ENCODE measurements around the gene KIAA1328. TPM values are rescaled to one million over a fixed set of nuclear protein-coding genes. Genes with fewer than 3 reads are reported as not detected.
A peak's percentile ranks its signal among the peaks of the same experiment; 100 is the strongest.

KIAA1328 gene
- total and polyA plus RNA-seq, 2 donors (not counting 3 experiments of a cell fraction or from before 2014, with no cell fraction given), result 2.7 to 6.5 TPM

GRCh38 chr18:36850527-36851201, 21.7 kb downstream of the KIAA1328 start:
- CTCF ChIA-PET, result interaction anchor here (0.9 to 2.2 kb wide), 3 partner anchors 10 to 21 kb away, joined by 4 to 9 read pairs (median 4); partner anchors contain the start of genes KIAA1328 and TPGS2
- no peaks in the 10 kb centered on the region for H3K79me2 ChIP-seq (ENCODE audit: control insufficient read depth, insufficient read depth, low read length)
- no peaks in the 10 kb centered on the region for H3K36me3 ChIP-seq (ENCODE audit: control insufficient read depth in 2 of 2, extremely low read depth in 1 of 2, insufficient read depth in 2 of 2, low read length in 2 of 2)
- no peaks in the 10 kb centered on the region for H3K9me3 ChIP-seq (replicated peaks; ENCODE audit: control insufficient read depth, insufficient read depth, low read length)
- H3K27ac ChIP-seq (ENCODE audit: insufficient read depth, low read depth, low read length), result no peak overlapping the region
- BruUV-seq (replicated peaks), result no TSS peak
- dilution Hi-C loops (cut with MboI; ENCODE audit: extremely low pct_ligation_motif_present, low sequenced_read_pairs) (no loop called here), intact Hi-C loops (cut with micrococcal nuclease) (no loop called here)
- FAIRE-seq (peak; percentile 79), DNase-seq (ENCODE audit: low read depth, low spot score) (peak; percentile 61)
- H3K9ac ChIP-seq (replicated peaks; ENCODE audit: extremely low read depth, insufficient read depth, low read length), result no peak overlapping the region
- no peak overlapping the region for H3K4me3 ChIP-seq (replicated peaks in 1 of 3; ENCODE audit: insufficient read depth in 1 of 3, low read depth in 1 of 3, low read length in 3 of 3)
- peaks cover 10% of the 10 kb centered on the region for H3K4me1 ChIP-seq (ENCODE audit: control insufficient read depth, extremely low read depth, insufficient read depth, low read length)
- no peak overlapping the region for H2AFZ ChIP-seq (ENCODE audit: low read depth, low read length)
- no peaks in the 10 kb centered on the region for H4K20me1 ChIP-seq (replicated peaks; ENCODE audit: control insufficient read depth, extremely low read depth, insufficient read depth, low read length)
- H3K4me2 ChIP-seq (ENCODE audit: insufficient read depth, low read length), result no peak overlapping the region
- H3K9me1 ChIP-seq (replicated peaks; ENCODE audit: control insufficient read depth, extremely low read depth, insufficient read depth, low read length), result no peaks in the 10 kb centered on the region
- H3K27me3 ChIP-seq (ENCODE audit: control insufficient read depth in 2 of 2, insufficient read depth in 2 of 2, low read length in 2 of 2), result no peaks in the 10 kb centered on the region
- TF ChIP-seq MYC (IDR thresholded peaks at IDR 0.05; ENCODE audit: low read depth, low read length), result no peak
- no peak for TF ChIP-seq EZH2 (IDR thresholded peaks at IDR 0.05; ENCODE audit: borderline replicate concordance, low read depth, low read length, severe bottlenecking)
- TF ChIP-seq CTCF (IDR thresholded peaks at IDR 0.05; ENCODE audit: extremely low read depth in 1 of 2, insufficient read depth in 1 of 2, low read depth in 1 of 2, low read length in 2 of 2), result no peak
- peak; percentile 24 for TF ChIP-seq JUN (IDR thresholded peaks at IDR 0.05; ENCODE audit: borderline replicate concordance, insufficient read depth, insufficient read length, low read depth)
- TF ChIP-seq POLR2A (IDR thresholded peaks at IDR 0.05; ENCODE audit: low read depth, low read length), result no peak
- peak; percentile 76 for TF ChIP-seq FOS (IDR thresholded peaks at IDR 0.05; ENCODE audit: borderline replicate concordance, insufficient read depth, low read length)
- no peak for TF ChIP-seq POLR2AphosphoS5 (IDR thresholded peaks at IDR 0.05; ENCODE audit: insufficient read depth, low read depth, low read length)
- TF ChIP-seq MAX (IDR thresholded peaks at IDR 0.05; ENCODE audit: insufficient read depth, insufficient read length), result no peak
- TF ChIP-seq GATA2 (IDR thresholded peaks at IDR 0.05; ENCODE audit: insufficient read depth, insufficient read length, low read depth, low read length), result peak; percentile 88
- POLR2A ChIA-PET, result interaction anchor here (0.5 kb wide), 1 partner anchor 48 kb away, joined by 3 read pairs; no protein-coding TSS in a partner anchor
